Calu3 (cell line): ENCODE measurements around the gene GRIA1. TPM values are rescaled to one million over a fixed set of nuclear protein-coding genes. Genes with fewer than 3 reads are reported as not detected.

Source experiments
- BruUV-seq: library from RNA; stranded (reverse); fragments of 400-500 nt; replicated peaks from 2 replicates; lab custom pipeline; 2021; lab: Mats Ljungman, UMichigan
- CTCF ChIA-PET: fragments of 300-600 bp; sonication (Branson Sonifier 250); formaldehyde crosslinking; loops from one replicate; lab custom pipeline; 2022; ENCODE audit warnings: antibody characterized with exemption; lab: Charles Lee
- DNase-seq: peaks from one replicate; pipeline ENCODE4 v3.0.0; 2022
- H3K27ac Mint-ChIP-seq: one replicate; pipeline ENCODE4 v1.8.0; 2022; ENCODE audit warnings: mixed read lengths; ENCODE audit not compliant: unreplicated experiment
- H3K27me3 Mint-ChIP-seq: one replicate; pipeline ENCODE4 v1.8.0; 2022; ENCODE audit warnings: mixed read lengths; ENCODE audit not compliant: unreplicated experiment
- H3K36me3 Mint-ChIP-seq: one replicate; pipeline ENCODE4 v1.8.0; 2022; ENCODE audit warnings: mild to moderate bottlenecking, moderate library complexity, mixed read lengths; ENCODE audit not compliant: insufficient read depth, unreplicated experiment
- H3K4me1 Mint-ChIP-seq: one replicate; pipeline ENCODE4 v1.8.0; 2022; ENCODE audit warnings: mild to moderate bottlenecking, low read depth, mixed read lengths; ENCODE audit not compliant: unreplicated experiment
- H3K4me3 Mint-ChIP-seq: one replicate; pipeline ENCODE4 v1.8.0; 2022; ENCODE audit warnings: mild to moderate bottlenecking, low read depth, moderate library complexity, mixed read lengths; ENCODE audit not compliant: unreplicated experiment
- H3K9me3 Mint-ChIP-seq: one replicate; pipeline ENCODE4 v1.8.0; 2022; ENCODE audit warnings: low read depth, mixed read lengths; ENCODE audit not compliant: unreplicated experiment
- intact Hi-C: fragments of 100-400 bp; cut with micrococcal nuclease; formaldehyde crosslinking; loops from one replicate; pipeline ENCODE4 v1.10.0; 2022; ENCODE audit not compliant: unreplicated experiment
- total RNA-seq: library from RNA; stranded (reverse); gene quantifications from 2 replicates; pipeline ENCODE4 v1.2.3, GENCODE V29; 2022
- TF ChIP-seq, protein P1 (sequence below): fragments of 200-600 bp; IDR thresholded peaks from one replicate; pipeline ENCODE4 v1.8.0; 2022; ENCODE audit warnings: antibody characterized with exemption; ENCODE audit not compliant: unreplicated experiment

Gene GRIA1
- total RNA-seq, 1 experiment from 2014 or later: not detected

DNA sequence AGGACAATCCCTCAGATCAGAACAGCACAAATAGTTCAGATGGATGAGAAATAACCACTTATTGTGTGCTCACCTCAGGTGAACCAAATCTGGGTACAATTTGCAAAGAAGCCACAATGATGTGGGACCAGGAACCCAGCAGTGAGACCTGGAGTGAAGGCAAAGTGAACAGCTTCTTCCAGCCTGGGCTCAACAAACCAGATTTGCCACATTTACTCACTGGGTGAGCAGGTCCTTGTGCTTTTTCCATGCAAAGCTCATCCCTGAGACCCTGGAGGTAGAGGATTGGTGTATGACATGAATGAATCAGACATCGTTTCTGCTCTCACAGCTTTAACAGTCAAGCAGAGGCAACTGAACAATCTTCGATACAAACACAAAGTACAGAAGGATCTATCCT lies 29.1 kb upstream of the GRIA1 start:
- no peaks in the 10 kb centered on the region for H3K4me1 Mint-ChIP-seq
- H3K27ac Mint-ChIP-seq: no peak overlapping the region
- TF ChIP-seq, protein P1, sequence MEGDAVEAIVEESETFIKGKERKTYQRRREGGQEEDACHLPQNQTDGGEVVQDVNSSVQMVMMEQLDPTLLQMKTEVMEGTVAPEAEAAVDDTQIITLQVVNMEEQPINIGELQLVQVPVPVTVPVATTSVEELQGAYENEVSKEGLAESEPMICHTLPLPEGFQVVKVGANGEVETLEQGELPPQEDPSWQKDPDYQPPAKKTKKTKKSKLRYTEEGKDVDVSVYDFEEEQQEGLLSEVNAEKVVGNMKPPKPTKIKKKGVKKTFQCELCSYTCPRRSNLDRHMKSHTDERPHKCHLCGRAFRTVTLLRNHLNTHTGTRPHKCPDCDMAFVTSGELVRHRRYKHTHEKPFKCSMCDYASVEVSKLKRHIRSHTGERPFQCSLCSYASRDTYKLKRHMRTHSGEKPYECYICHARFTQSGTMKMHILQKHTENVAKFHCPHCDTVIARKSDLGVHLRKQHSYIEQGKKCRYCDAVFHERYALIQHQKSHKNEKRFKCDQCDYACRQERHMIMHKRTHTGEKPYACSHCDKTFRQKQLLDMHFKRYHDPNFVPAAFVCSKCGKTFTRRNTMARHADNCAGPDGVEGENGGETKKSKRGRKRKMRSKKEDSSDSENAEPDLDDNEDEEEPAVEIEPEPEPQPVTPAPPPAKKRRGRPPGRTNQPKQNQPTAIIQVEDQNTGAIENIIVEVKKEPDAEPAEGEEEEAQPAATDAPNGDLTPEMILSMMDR: no peak
- H3K36me3 Mint-ChIP-seq: no peaks in the 10 kb centered on the region
- DNase-seq: no peak
- intact Hi-C loops: no loop called here
- no peak overlapping the region for H3K4me3 Mint-ChIP-seq
- no peaks in the 10 kb centered on the region for H3K9me3 Mint-ChIP-seq
- CTCF ChIA-PET: no interaction called here
- H3K27me3 Mint-ChIP-seq: no peaks in the 10 kb centered on the region
- BruUV-seq: no TSS peak

DNA sequence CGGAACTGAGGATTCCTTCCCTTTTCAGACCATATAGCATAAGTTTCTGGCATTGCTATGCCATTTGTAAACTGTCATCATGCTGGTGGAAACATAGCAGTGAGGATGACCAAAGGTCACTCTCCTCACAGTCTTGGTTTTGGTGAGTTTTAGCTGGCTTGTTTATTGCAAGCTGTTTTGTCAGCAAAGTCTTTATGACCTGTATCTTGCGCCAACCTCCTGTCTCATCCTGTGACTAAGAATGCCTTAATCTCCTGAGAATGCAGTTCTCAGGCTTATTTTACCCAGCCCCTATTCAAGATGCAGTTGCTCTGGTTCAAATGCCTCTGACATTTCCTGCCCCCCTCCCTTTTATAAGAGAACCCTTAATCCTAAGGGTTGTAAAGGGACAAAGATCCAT lies 26.7 kb upstream of the GRIA1 start:
- no peak overlapping the region for H3K4me3 Mint-ChIP-seq
- BruUV-seq: no TSS peak
- H3K27ac Mint-ChIP-seq: no peak overlapping the region
- no peaks in the 10 kb centered on the region for H3K4me1 Mint-ChIP-seq
- H3K9me3 Mint-ChIP-seq: no peaks in the 10 kb centered on the region
- intact Hi-C loops: no loop called here
- TF ChIP-seq, protein P1: no peak
- DNase-seq: no peak
- no peaks in the 10 kb centered on the region for H3K27me3 Mint-ChIP-seq
- no peaks in the 10 kb centered on the region for H3K36me3 Mint-ChIP-seq
- CTCF ChIA-PET: no interaction called here

DNA sequence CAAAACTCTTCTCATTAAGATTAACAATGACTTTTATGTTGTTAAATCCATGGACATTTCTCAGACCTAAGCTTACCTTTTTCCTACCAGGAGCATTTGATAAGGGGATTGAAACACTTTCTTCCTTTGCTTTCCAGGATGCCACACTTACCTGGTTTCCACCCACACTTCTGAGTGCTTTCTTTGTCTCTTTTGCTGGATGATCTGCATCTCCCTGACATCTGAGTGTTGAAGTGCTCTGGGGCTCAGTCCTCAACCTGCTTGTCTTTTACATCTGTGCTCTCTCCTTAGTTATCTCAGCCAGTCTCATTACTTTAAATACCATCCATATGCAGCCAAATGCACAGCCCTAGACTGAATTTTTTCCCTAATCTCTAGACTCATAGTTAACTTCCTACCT lies 22.9 kb upstream of the GRIA1 start:
- no peak overlapping the region for H3K4me3 Mint-ChIP-seq

DNA sequence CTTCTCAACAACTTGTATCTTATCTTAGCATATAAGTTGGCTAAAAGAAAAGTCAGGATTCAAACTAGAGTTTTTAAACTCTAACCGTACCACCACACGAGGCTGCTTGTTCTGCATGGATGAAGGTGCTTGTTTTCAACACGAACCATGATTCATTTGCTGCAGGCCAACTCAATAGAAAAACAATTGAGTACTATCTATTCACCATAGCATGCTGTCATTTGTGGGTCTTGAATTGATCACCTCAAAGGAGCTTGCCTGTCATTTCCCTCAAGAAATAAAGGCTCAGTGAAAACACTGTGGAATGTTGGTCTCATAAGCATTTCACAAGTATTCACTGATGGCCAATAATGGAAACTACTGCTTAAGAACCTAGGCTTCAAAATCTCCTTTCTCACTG lies 21.0 kb upstream of the GRIA1 start:
- H3K27me3 Mint-ChIP-seq: no peaks in the 10 kb centered on the region
- TF ChIP-seq, protein P1: no peak
- no peak for DNase-seq
- no peak overlapping the region for H3K27ac Mint-ChIP-seq
- CTCF ChIA-PET: interaction anchor here (0.7 kb wide), 1 partner anchor 20 kb away, joined by 3 read pairs; no protein-coding TSS in a partner anchor
- no TSS peak for BruUV-seq
- H3K36me3 Mint-ChIP-seq: no peaks in the 10 kb centered on the region
- H3K4me3 Mint-ChIP-seq: no peak overlapping the region
- H3K9me3 Mint-ChIP-seq: peaks cover 2% of the 10 kb centered on the region
- intact Hi-C loops: no loop called here
- no peaks in the 10 kb centered on the region for H3K4me1 Mint-ChIP-seq

More for the DNA sequence above, 22.9 kb upstream of the GRIA1 start:
- DNase-seq: no peak
- Mint-ChIP-seq H3K36me3 (no peaks in the 10 kb centered on the region), H3K4me1 (no peaks in the 10 kb centered on the region), H3K27me3 (no peaks in the 10 kb centered on the region), H3K27ac (no peak overlapping the region), H3K9me3 (no peaks in the 10 kb centered on the region)
- TF ChIP-seq, protein P1: no peak
- CTCF ChIA-PET: no interaction called here
- intact Hi-C loops: no loop called here
- BruUV-seq: no TSS peak
